Measurements from ENCODE around the gene CHST5. TPM values are rescaled to one million over a fixed set of nuclear protein-coding genes. Genes with fewer than 3 reads are reported as not detected.

CHST5 gene
- total RNA-seq, 1 experiment from 2014 or later, result not detected

DNA sequence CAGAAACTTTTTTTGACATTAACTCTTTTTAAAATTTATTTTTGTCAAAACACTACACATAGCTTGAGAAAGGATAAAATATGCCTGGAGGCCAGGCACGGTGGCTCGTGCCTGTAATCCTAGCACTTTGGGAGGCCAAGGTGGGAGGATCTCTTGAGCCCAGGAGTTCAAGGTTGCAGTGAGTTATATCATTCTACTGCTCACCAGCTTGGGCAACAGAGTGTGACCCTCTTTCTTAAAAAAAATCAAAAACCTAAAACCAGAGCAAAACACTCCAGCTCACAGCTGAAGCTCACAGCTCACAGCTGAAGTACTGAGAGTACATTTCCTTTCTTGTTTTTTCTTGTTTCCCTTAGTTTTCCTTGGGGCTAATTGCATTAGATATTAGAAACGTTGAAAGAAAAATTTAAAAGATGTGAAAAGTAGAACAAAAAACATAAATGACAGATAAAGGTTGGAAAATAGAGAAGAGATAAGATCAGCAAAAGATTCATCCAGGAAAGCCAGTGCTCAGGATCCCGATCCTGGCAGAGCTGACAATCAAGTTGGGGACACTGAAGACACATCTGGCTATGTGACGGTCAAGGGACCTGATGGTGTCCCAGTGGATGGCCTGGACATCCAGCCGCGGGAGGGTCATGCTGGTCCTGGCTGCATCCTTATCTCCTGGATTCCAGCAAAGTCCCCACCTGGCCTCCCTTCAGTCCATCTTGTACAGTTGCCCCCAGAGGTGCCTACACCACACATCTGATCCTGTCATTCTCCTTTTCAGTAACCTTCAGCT lies 50.5 kb downstream of the CHST5 start:
- DNase-seq, result no peak

DNA sequence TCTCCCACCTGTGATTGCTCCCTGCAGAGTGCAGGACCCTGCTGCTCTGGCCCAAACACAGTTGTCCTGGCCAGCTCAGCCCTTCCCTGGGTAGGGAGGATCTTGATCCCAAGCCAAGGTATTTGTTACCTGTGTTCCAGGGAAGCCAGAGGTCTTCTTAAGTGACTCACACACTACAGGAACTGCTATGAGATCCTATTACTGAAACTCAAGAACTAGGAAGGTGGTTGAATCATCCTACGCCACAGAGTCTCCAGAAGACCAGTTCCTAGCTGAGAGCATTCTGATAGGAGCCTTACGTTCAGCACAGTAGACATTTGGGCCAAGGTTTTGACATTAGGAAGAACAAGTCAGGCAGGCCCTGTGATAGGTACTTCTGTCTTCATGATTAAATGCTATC lies 52.7 kb downstream of the CHST5 start:
- no peak for DNase-seq
- Histone ChIP-seq H3K36me3 (no peaks in the 10 kb centered on the region), H3K4me1 (peaks cover 20% of the 10 kb centered on the region), H3K4me3 (no peak overlapping the region), H3K27me3 (no peaks in the 10 kb centered on the region), H3K27ac (no peak overlapping the region), H3K9me3 (replicated peaks) (no peaks in the 10 kb centered on the region)

More for the DNA sequence above, 50.5 kb downstream of the CHST5 start:
- peaks cover 20% of the 10 kb centered on the region for H3K4me1 ChIP-seq
- no peaks in the 10 kb centered on the region for H3K27me3 ChIP-seq
- H3K9me3 ChIP-seq (replicated peaks), result no peaks in the 10 kb centered on the region
- H3K36me3 ChIP-seq, result no peaks in the 10 kb centered on the region
- H3K4me3 ChIP-seq, result no peak overlapping the region
- no peak overlapping the region for H3K27ac ChIP-seq

DNA sequence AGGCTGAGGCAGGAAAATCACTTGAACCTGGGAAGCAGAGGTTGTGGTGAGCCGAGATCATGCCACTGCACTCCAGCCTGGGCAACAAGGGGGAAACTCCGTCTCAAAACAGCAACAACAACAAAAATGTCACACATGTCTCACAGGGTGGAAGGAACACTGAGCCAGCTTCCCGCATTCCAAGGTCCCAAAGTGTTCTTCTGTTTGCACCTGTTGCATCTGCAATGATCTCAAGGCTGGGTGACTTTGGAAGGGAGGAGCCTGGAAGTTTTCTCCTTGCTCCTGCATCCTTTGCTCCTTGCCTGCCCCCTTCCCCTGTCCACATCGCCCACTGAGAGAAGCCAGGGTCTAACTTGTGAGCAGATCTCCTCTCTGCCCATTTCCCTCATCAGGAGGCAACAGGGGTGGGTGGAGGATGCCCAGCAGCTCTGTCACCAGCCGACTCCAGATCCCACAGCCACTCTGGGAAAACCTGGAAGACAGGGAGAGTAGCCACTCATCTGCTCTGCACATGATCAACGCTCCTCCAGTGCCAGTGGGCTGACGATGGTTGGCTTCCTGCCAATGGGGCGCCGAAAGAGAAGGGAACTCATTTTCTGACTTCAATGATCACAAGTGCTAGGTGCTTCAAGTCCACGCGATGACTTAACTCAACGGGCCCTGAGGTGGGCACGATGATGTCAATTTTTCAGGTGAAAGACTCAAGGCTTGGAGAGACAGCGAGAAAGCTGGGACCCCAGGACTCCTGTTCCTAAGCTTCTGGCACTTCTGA lies 53.3 kb downstream of the CHST5 start:
- Histone ChIP-seq H3K27ac (no peak overlapping the region), H3K9me3 (replicated peaks) (no peaks in the 10 kb centered on the region), H3K4me3 (no peak overlapping the region), H3K36me3 (no peaks in the 10 kb centered on the region), H3K4me1 (peaks cover 20% of the 10 kb centered on the region), H3K27me3 (no peaks in the 10 kb centered on the region)
- DNase-seq, result no peak

DNA sequence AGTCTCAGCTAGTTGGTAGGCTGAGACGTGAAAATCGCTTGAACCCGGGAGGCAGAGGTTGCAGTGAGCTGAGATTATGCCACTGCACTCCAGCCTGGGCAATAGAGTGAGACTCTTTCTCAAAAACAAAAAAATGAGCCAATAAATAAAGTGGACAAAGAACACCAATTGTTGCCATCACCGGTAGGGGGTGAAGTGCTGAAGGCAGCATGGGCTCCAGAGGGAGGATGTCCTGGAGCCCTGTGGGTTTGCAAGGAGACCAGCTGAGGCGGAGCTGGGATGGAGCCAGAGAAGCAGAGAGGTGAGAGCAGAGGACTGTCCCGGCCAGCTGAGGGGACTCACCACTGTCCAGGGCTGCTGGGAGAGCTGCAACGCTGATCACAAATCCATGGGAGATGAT lies 54.4 kb downstream of the CHST5 start:
- DNase-seq, result peak; percentile 11 to 40

DNA sequence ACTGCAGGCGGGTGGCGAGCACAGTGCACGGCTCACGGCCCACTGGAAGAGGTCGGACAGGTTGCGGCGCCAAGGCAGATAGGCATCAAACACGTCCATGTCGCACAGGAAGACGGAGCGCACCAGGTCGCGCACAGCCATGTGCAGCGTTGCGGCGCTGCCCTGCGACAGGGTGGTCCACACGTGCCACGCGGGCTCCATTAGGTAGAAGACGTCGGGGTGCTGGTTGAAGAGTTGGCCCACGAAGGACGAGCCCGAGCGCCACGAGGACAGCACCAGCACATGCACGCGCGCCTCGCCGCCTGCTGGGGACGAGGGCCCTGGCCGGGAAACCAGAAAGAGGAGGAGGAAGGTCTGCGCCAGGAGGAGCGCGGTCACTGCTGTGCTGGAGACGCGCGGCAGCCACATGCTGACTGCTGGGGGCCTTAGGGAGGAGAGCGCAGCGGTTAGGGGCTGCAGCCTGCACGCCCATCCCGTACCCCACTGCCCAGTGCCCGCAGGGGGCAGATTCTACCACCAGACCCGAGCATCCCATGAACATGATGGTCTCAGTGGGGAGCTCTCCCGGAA lies 56.4 kb downstream of the CHST5 start:
- Histone ChIP-seq H3K36me3 (no peaks in the 10 kb centered on the region), H3K27ac (no peak overlapping the region), H3K27me3 (no peaks in the 10 kb centered on the region), H3K4me1 (no peaks in the 10 kb centered on the region), H3K4me3 (no peak overlapping the region), H3K9me3 (replicated peaks) (no peaks in the 10 kb centered on the region)
- DNase-seq, result no peak

More for the DNA sequence above, 54.4 kb downstream of the CHST5 start:
- Histone ChIP-seq H3K4me1 (peaks cover 17% of the 10 kb centered on the region), H3K27ac (no peak overlapping the region), H3K4me3 (no peak overlapping the region), H3K27me3 (no peaks in the 10 kb centered on the region), H3K36me3 (no peaks in the 10 kb centered on the region), H3K9me3 (replicated peaks) (no peaks in the 10 kb centered on the region)

Other genes starting within 250 kb of the CHST5 start
- 42.0 and 50.3 TPM in 2 replicates for gene CFDP1, start 102.6 kb downstream of the CHST5 start, total RNA-seq (2014; rRNA removed; shearing (Covaris generic))
- gene TMEM170A, start 71.4 kb downstream of the CHST5 start, total RNA-seq (2014; rRNA removed; shearing (Covaris generic)), result 21.6 and 22.0 TPM in 2 replicates
- not detected in 2 replicates for gene CHST6, start 40.7 kb downstream of the CHST5 start, total RNA-seq (2014; rRNA removed; shearing (Covaris generic))
- gene TMEM231, start 20.1 kb upstream of the CHST5 start, total RNA-seq (2014; rRNA removed; shearing (Covaris generic)), result 2.6 and 5.1 TPM in 2 replicates
- 29.1 and 34.4 TPM in 2 replicates for gene GABARAPL2, start 30.3 kb upstream of the CHST5 start, total RNA-seq (2014; rRNA removed; shearing (Covaris generic))
- gene ADAT1, start 87.2 kb upstream of the CHST5 start, total RNA-seq (2014; rRNA removed; shearing (Covaris generic)), result 44.6 and 49.9 TPM in 2 replicates
- gene KARS1, start 111.6 kb upstream of the CHST5 start, total RNA-seq (2014; rRNA removed; shearing (Covaris generic)), result 148 and 151 TPM in 2 replicates
- 25.4 and 26.1 TPM in 2 replicates for gene TERF2IP, start 111.7 kb upstream of the CHST5 start, total RNA-seq (2014; rRNA removed; shearing (Covaris generic))
- not detected in 2 replicates for gene CPHXL2, start 140.9 kb upstream of the CHST5 start, total RNA-seq (2014; rRNA removed; shearing (Covaris generic))
- gene DUXB, start 165.4 kb upstream of the CHST5 start, total RNA-seq (2014; rRNA removed; shearing (Covaris generic)), result not detected in 2 replicates
- gene CPHXL, start 190.4 kb upstream of the CHST5 start, total RNA-seq (2014; rRNA removed; shearing (Covaris generic)), result not detected in 2 replicates